K562 (cell line): Measurements from ENCODE around the gene MYO1A. TPM values are rescaled to one million over a fixed set of nuclear protein-coding genes. Genes with fewer than 3 reads are reported as not detected.

Source experiments
- ETV5 ChIP-seq: sonication (generic); formaldehyde crosslinking; IDR thresholded peaks from 2 replicates; pipeline ENCODE4 v1.4.0; 2020; ENCODE audit warnings: low read depth, mild to moderate bottlenecking, missing genetic modification reagents
- FOXK2 ChIP-seq, 2 experiments: fragments of 450-650 bp; IDR thresholded peaks in 1 of 2; conservative IDR thresholded peaks in 1 of 2; 2 replicates each; pipeline ENCODE4 v1.6.1; 2016; ENCODE audit warnings: low read depth in 2 of 2, mild to moderate bottlenecking in 1 of 2
- HIVEP1 ChIP-seq: fragments of 250-450 bp; sonication (Bioruptor Pico); IDR thresholded peaks from 2 replicates; pipeline ENCODE4 v1.4.0; 2020; ENCODE audit warnings: mild to moderate bottlenecking
- MBD1 ChIP-seq: fragments of 250-450 bp; sonication (Bioruptor Pico); IDR thresholded peaks from 2 replicates; pipeline ENCODE4 v1.8.0; 2022; ENCODE audit warnings: inconsistent platforms
- SIN3B ChIP-seq: fragments of 450-650 bp; IDR thresholded peaks from 2 replicates; pipeline ENCODE4 v1.6.1; 2017; ENCODE audit warnings: low read depth, mild to moderate bottlenecking, moderate library complexity
- TCFL5 ChIP-seq: fragments of 250-450 bp; sonication (Bioruptor Pico); conservative IDR thresholded peaks from 2 replicates; pipeline ENCODE4 v1.6.1; 2021; ENCODE audit warnings: mild to moderate bottlenecking, moderate library complexity, matching md5 sums
- TEAD1 ChIP-seq, 2 experiments: fragments of 450-650 bp in 1 of 2; sonication (generic) in 1 of 2; formaldehyde crosslinking; IDR thresholded peaks; 2 replicates each; pipeline versions ENCODE4 v1.4.0 to v1.8.0; 2020 to 2022; ENCODE audit warnings: mild to moderate bottlenecking in 2 of 2, missing genetic modification reagents in 1 of 2
- ZNF133 ChIP-seq: fragments of 250-450 bp; sonication (Bioruptor Pico); IDR thresholded peaks from 2 replicates; pipeline ENCODE4 v1.4.0; 2020; ENCODE audit warnings: mild to moderate bottlenecking
- ZNF184 ChIP-seq: sonication (generic); formaldehyde crosslinking; IDR thresholded peaks from 2 replicates; pipeline ENCODE4 v1.5.0; 2020; ENCODE audit warnings: missing genetic modification reagents
- ZNF639 ChIP-seq, 2 experiments: fragments of 200-800 bp in 1 of 2; sonication (Bioruptor generic) in 1 of 2; sonication (generic) in 1 of 2; formaldehyde crosslinking in 1 of 2; IDR thresholded peaks in 1 of 2; conservative IDR thresholded peaks in 1 of 2; 2 replicates each; pipeline versions ENCODE4 v1.5.0 to v1.6.1; 2016 to 2020; ENCODE audit warnings: missing compliant biosample characterization in 1 of 2, missing genetic modification characterization in 1 of 2, missing genetic modification reagents in 1 of 2
- ZNF699 ChIP-seq: fragments of 250-450 bp; sonication (Bioruptor Pico); IDR thresholded peaks from 2 replicates; pipeline ENCODE4 v1.8.0; 2021; ENCODE audit warnings: mild to moderate bottlenecking, moderate library complexity; ENCODE audit not compliant: insufficient replicate concordance
- polyA plus RNA-seq, 8 experiments: library from polyadenylated mRNA; depleted of rRNA in 4 of 8; stranded (reverse) in 5 of 8; unstranded in 3 of 8; fragments of >200 nt; fragmentation: Nextera tagmentation in 2 of 8; fragmentation: Illumina TruSeq in 1 of 8; extraction: Ambion mirVana in 2 of 8; extraction: Trizol in 1 of 8; gene quantifications; 2 replicates each; pipeline versions ENCODE4 v1.2.1 to v1.2.3, GENCODE V29; 2011 to 2014; ENCODE audit warnings: inconsistent platforms in 1 of 8, missing spikeins in 1 of 8
- total RNA-seq, 7 experiments: library from RNA; depleted of rRNA in 6 of 7; stranded (reverse); fragments of >200 nt in 6 of 7; fragmentation: Illumina TruSeq in 2 of 7; extraction: Trizol in 2 of 7; gene quantifications; 2 replicates each; pipeline versions ENCODE4 v1.2.1 to v1.2.3, GENCODE V29; 2011 to 2021; ENCODE audit warnings: low replicate concordance in 1 of 7
- TF ChIP-seq, protein P1 (sequence below): fragments of 250-450 bp; sonication (Bioruptor Pico); IDR thresholded peaks from 2 replicates; pipeline ENCODE4 v1.5.0; 2020; ENCODE audit warnings: mild to moderate bottlenecking
- TF ChIP-seq, protein P2 (sequence below): fragments of 200-800 bp; sonication (Bioruptor generic); IDR thresholded peaks from 2 replicates; pipeline ENCODE4 v1.6.1; 2016; ENCODE audit warnings: missing genetic modification characterization, missing compliant biosample characterization
- TF ChIP-seq, protein P3 (sequence below), 2 experiments: fragments of 450-650 bp in 1 of 2; sonication (generic) in 1 of 2; formaldehyde crosslinking; conservative IDR thresholded peaks; 2 replicates each; pipeline versions ENCODE4 v1.4.0 to v1.8.1; 2020 to 2022; ENCODE audit warnings: mild to moderate bottlenecking in 1 of 2, missing genetic modification reagents in 1 of 2

Gene MYO1A
- total and polyA plus RNA-seq, 9 of the 15 experiments (the other 6 are each of a cell fraction or from before 2014, with no cell fraction given): 0.03 to 0.29 (median 0.14) TPM; not detected in 2

GRCh38 chr12:56988207-56988739 lies 61.7 kb downstream of the MYO1A start (continued):
- TF ChIP-seq, protein P1, sequence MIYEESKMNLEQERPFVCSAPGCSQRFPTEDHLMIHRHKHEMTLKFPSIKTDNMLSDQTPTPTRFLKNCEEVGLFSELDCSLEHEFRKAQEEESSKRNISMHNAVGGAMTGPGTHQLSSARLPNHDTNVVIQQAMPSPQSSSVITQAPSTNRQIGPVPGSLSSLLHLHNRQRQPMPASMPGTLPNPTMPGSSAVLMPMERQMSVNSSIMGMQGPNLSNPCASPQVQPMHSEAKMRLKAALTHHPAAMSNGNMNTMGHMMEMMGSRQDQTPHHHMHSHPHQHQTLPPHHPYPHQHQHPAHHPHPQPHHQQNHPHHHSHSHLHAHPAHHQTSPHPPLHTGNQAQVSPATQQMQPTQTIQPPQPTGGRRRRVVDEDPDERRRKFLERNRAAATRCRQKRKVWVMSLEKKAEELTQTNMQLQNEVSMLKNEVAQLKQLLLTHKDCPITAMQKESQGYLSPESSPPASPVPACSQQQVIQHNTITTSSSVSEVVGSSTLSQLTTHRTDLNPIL (CRISPR knock-in tag): no peak
- no peak for TF ChIP-seq MBD1 (CRISPR knock-in tag)
- TF ChIP-seq HIVEP1: no peak
- TF ChIP-seq ZNF639 (CRISPR knock-in tag; conservative IDR thresholded peaks at IDR 0.05 in 1 of 2, IDR thresholded peaks at IDR 0.05 in 1 of 2): peak in 1 of 2 experiments; percentile 92; a peak in 2 of 4 replicates
- no peak for TF ChIP-seq TCFL5 (CRISPR knock-in tag)
- TF ChIP-seq SIN3B: no peak
- TF ChIP-seq FOXK2 (conservative IDR thresholded peaks at IDR 0.05 in 1 of 2, IDR thresholded peaks at IDR 0.05 in 1 of 2; ENCODE audit: low read depth in 2 of 2): peak; percentile 64 to 66; a peak in 2 of 4 replicates
- no peak for TF ChIP-seq ZNF184
- TF ChIP-seq ZNF133 (CRISPR knock-in tag): no peak
- TF ChIP-seq, protein P2, sequence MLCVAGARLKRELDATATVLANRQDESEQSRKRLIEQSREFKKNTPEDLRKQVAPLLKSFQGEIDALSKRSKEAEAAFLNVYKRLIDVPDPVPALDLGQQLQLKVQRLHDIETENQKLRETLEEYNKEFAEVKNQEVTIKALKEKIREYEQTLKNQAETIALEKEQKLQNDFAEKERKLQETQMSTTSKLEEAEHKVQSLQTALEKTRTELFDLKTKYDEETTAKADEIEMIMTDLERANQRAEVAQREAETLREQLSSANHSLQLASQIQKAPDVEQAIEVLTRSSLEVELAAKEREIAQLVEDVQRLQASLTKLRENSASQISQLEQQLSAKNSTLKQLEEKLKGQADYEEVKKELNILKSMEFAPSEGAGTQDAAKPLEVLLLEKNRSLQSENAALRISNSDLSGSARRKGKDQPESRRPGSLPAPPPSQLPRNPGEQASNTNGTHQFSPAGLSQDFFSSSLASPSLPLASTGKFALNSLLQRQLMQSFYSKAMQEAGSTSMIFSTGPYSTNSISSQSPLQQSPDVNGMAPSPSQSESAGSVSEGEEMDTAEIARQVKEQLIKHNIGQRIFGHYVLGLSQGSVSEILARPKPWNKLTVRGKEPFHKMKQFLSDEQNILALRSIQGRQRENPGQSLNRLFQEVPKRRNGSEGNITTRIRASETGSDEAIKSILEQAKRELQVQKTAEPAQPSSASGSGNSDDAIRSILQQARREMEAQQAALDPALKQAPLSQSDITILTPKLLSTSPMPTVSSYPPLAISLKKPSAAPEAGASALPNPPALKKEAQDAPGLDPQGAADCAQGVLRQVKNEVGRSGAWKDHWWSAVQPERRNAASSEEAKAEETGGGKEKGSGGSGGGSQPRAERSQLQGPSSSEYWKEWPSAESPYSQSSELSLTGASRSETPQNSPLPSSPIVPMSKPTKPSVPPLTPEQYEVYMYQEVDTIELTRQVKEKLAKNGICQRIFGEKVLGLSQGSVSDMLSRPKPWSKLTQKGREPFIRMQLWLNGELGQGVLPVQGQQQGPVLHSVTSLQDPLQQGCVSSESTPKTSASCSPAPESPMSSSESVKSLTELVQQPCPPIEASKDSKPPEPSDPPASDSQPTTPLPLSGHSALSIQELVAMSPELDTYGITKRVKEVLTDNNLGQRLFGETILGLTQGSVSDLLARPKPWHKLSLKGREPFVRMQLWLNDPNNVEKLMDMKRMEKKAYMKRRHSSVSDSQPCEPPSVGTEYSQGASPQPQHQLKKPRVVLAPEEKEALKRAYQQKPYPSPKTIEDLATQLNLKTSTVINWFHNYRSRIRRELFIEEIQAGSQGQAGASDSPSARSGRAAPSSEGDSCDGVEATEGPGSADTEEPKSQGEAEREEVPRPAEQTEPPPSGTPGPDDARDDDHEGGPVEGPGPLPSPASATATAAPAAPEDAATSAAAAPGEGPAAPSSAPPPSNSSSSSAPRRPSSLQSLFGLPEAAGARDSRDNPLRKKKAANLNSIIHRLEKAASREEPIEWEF (CRISPR knock-in tag): no peak
- TF ChIP-seq ETV5 (CRISPR knock-in tag): peak; percentile 95
- TF ChIP-seq ZNF699 (CRISPR knock-in tag): no peak
- TF ChIP-seq, protein P3, sequence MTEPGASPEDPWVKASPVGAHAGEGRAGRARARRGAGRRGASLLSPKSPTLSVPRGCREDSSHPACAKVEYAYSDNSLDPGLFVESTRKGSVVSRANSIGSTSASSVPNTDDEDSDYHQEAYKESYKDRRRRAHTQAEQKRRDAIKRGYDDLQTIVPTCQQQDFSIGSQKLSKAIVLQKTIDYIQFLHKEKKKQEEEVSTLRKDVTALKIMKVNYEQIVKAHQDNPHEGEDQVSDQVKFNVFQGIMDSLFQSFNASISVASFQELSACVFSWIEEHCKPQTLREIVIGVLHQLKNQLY (CRISPR knock-in tag; conservative IDR thresholded peaks at IDR 0.05): no peak
- no peak for TF ChIP-seq TEAD1 (CRISPR knock-in tag; IDR thresholded peaks at IDR 0.05)
